ENCODE results near the gene TOP3B. TPM values are rescaled to one million over a fixed set of nuclear protein-coding genes. Genes with fewer than 3 reads are reported as not detected.
A peak's percentile ranks its signal among the peaks of the same experiment; 100 is the strongest.

Gene TOP3B
- total RNA-seq, 1 donor from 2014 or later: 27.9 TPM

DNA sequence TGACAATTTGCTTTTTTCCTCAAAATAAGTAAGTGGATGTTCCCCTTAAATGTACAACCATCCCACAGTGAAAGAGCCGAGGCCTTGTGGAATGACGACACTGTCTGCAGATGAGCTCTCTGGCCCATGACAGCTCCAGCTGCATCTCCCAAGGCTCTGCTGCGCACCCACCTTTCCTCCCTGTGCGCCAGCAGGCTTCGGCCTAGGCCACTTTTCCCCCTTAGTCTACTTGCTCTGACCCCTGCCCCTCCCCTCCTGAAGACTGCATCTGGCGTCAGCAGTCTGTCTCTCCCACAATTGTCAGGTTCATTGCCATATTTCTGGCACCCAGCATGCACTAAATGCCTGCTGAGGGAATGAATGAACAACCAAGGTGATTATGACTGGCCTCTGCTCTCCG is 2.0 kb downstream of the TOP3B start:
- TF ChIP-seq, protein P1, sequence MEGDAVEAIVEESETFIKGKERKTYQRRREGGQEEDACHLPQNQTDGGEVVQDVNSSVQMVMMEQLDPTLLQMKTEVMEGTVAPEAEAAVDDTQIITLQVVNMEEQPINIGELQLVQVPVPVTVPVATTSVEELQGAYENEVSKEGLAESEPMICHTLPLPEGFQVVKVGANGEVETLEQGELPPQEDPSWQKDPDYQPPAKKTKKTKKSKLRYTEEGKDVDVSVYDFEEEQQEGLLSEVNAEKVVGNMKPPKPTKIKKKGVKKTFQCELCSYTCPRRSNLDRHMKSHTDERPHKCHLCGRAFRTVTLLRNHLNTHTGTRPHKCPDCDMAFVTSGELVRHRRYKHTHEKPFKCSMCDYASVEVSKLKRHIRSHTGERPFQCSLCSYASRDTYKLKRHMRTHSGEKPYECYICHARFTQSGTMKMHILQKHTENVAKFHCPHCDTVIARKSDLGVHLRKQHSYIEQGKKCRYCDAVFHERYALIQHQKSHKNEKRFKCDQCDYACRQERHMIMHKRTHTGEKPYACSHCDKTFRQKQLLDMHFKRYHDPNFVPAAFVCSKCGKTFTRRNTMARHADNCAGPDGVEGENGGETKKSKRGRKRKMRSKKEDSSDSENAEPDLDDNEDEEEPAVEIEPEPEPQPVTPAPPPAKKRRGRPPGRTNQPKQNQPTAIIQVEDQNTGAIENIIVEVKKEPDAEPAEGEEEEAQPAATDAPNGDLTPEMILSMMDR (IDR thresholded peaks at IDR 0.05; ENCODE audit: insufficient read depth, low read length, severe bottlenecking): no peak
- no peak for FAIRE-seq
- DNase-seq (ENCODE audit: low read depth): no peak
- Histone ChIP-seq H3K36me3 (ENCODE audit: control insufficient read depth, insufficient read depth, low read length) (peaks cover 2% of the 10 kb centered on the region), H3K27me3 (ENCODE audit: control insufficient read depth, insufficient read depth, low read length) (no peaks in the 10 kb centered on the region), H3K4me3 (ENCODE audit: low read depth, low read length) (no peak overlapping the region)

DNA sequence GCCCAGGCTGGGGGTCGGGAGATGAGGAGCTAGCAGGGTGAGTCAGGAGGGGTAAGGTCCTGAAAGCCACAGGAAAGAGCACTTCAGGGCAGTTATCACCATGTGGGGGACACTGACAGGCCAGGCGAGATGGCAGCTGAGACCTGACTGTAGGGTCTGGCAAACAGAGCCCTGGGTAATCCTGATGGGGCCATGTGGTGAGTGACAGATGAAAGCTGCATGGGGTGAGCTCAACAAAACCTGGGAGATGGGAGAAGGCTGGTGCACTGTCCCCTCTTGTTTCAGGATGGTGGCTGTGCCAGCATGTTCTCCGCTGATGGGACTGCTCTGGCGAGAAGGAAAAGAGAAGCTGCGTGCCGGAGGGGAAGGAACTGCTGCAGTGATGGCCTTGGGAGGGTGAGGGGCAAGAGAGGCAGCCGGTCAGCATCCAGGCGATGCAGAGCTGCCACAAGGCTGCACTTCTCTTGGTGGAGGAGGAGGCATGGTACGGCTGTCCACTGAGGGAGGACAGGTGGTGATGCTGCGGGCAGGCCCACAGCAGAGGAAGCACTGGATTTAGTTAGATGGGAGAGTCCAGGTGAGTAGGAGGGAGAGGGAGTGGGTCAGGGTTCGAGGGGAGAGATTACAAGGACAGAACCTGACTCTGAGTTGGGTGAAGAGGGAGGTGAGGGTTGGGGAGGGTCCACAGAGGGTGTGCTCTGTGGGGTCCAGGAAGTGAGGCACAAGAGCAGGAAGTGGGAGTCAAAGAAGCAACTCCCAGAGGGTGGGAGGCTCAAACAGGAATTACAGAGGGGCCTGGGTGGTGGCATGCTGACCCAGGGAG is 3.8 kb downstream of the TOP3B start:
- no peak for DNase-seq (ENCODE audit: low read depth)
- TF ChIP-seq, protein P1 (IDR thresholded peaks at IDR 0.05; ENCODE audit: insufficient read depth, low read length, severe bottlenecking): no peak
- no peak for FAIRE-seq
- H3K4me3 ChIP-seq (ENCODE audit: low read depth, low read length): no peak overlapping the region
- H3K27me3 ChIP-seq (ENCODE audit: control insufficient read depth, insufficient read depth, low read length): no peaks in the 10 kb centered on the region
- peaks cover 14% of the 10 kb centered on the region for H3K36me3 ChIP-seq (ENCODE audit: control insufficient read depth, insufficient read depth, low read length)

DNA sequence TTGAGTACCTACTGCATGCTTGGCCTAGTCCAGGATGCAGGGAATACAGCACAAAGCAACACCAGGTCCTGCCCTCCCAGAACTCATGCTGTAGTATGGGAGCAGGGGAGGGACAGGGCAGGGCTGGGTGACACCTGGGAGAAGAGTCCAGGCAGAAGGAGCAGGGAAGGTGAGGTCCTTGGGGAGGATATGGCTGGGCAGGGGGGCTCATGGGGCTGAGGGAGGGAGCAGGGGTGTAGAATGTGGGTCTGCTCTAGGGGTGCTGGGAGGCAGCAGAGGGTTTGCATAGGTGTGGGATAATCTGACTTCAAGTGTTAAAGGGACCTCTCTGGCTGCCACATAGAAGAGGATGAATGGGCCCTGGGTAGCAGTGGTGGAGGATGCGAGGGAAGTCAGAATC is 4.8 kb downstream of the TOP3B start:
- Histone ChIP-seq H3K36me3 (ENCODE audit: control insufficient read depth, insufficient read depth, low read length) (peaks cover 18% of the 10 kb centered on the region), H3K4me3 (ENCODE audit: low read depth, low read length) (no peak overlapping the region), H3K27me3 (ENCODE audit: control insufficient read depth, insufficient read depth, low read length) (no peaks in the 10 kb centered on the region)
- TF ChIP-seq, protein P1 (IDR thresholded peaks at IDR 0.05; ENCODE audit: insufficient read depth, low read length, severe bottlenecking): no peak
- DNase-seq (ENCODE audit: low read depth) (no peak), FAIRE-seq (no peak)

DNA sequence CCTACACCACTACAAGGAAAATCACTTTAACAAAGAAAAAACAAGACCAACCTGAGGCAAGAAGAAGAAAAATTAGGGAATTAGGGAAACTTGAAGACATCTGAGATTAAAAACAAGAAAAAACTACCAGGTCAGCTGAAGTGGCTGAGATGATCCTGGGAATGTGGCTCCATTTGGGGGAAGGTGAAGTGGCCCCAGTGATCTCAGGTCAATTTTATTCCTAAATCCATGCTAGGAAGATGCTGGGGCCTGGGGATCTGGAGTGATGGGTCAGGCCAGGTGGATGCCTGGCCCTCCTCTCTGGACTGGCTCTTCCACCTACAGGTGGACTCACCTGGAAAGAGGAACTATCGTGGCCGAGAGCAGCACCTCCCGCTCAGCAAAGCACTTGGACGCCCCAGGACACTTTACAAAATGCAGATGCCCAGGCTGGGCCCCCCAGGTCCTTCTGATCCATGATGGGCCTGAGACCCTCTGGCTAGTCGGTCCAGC is 6.7 kb downstream of the TOP3B start:
- DNase-seq (ENCODE audit: low read depth): no peak
- FAIRE-seq: no peak
- TF ChIP-seq, protein P1 (IDR thresholded peaks at IDR 0.05; ENCODE audit: insufficient read depth, low read length, severe bottlenecking): no peak
- H3K27me3 ChIP-seq (ENCODE audit: control insufficient read depth, insufficient read depth, low read length): no peaks in the 10 kb centered on the region
- H3K4me3 ChIP-seq (ENCODE audit: low read depth, low read length): no peak overlapping the region
- peaks cover 30% of the 10 kb centered on the region for H3K36me3 ChIP-seq (ENCODE audit: control insufficient read depth, insufficient read depth, low read length)

DNA sequence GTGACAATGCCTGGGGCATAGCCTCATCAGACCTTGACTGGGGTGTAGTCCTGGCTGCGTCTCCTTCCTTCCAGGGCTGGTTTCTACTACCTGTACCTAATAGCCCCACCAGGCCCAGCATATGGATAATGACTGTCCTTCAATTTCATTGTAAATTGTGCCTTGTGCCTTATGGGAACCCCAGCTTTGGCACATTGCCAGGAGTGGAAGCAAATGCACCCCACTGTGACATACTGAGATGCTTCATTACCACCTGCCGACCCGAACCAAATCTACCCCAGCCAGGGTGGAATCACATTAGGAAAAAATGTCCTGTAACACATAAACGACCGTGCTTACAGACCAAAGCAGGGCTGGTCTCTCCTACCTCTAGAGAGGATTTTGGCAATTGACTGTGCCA is 7.3 kb downstream of the TOP3B start:
- DNase-seq (ENCODE audit: low read depth) (no peak), FAIRE-seq (peak; percentile 64)
- H3K4me3 ChIP-seq (ENCODE audit: low read depth, low read length): no peak overlapping the region
- TF ChIP-seq, protein P1 (IDR thresholded peaks at IDR 0.05; ENCODE audit: insufficient read depth, low read length, severe bottlenecking): no peak
- H3K36me3 ChIP-seq (ENCODE audit: control insufficient read depth, insufficient read depth, low read length): peaks cover 33% of the 10 kb centered on the region
- H3K27me3 ChIP-seq (ENCODE audit: control insufficient read depth, insufficient read depth, low read length): no peaks in the 10 kb centered on the region

Data from bronchial epithelial cell (primary cell).